ENCODE results near the gene CDH26.

DNA sequence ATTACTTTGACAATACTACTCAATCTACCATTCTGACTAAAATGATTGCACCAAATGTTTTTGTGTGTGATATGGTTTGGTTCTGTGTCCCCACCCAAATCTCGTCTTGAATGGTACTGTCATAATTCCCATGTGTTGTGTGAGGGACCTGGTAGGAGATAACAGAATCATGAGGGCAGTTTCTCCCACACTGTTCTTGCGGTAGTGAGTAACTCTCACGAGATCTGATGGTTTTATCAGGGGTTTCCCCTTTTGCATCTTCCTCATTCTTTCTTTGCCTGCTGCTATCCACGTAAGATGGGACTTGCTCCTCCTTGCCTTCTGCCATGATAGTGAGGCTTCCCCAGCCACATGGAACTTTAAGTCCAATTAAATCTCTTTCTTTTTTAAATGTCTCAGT is 45.6 kb upstream of the CDH26 start:
- TF ChIP-seq CEBPB (IDR thresholded peaks at IDR 0.05) (no peak), EP300 (IDR thresholded peaks at IDR 0.05; ENCODE audit: borderline replicate concordance) (no peak), TAF1 (IDR thresholded peaks at IDR 0.05; ENCODE audit: low read depth) (no peak), NFIC (IDR thresholded peaks at IDR 0.05) (no peak), YY1 (IDR thresholded peaks at IDR 0.05; ENCODE audit: low read depth) (no peak), CREB1 (IDR thresholded peaks at IDR 0.05; ENCODE audit: low read depth) (no peak), TCF12 (IDR thresholded peaks at IDR 0.05; ENCODE audit: low read depth) (no peak), ZBTB7A (IDR thresholded peaks at IDR 0.05; ENCODE audit: low read depth) (no peak), RAD21 (IDR thresholded peaks at IDR 0.05; ENCODE audit: low read depth) (no peak)
- TF ChIP-seq, protein P1, sequence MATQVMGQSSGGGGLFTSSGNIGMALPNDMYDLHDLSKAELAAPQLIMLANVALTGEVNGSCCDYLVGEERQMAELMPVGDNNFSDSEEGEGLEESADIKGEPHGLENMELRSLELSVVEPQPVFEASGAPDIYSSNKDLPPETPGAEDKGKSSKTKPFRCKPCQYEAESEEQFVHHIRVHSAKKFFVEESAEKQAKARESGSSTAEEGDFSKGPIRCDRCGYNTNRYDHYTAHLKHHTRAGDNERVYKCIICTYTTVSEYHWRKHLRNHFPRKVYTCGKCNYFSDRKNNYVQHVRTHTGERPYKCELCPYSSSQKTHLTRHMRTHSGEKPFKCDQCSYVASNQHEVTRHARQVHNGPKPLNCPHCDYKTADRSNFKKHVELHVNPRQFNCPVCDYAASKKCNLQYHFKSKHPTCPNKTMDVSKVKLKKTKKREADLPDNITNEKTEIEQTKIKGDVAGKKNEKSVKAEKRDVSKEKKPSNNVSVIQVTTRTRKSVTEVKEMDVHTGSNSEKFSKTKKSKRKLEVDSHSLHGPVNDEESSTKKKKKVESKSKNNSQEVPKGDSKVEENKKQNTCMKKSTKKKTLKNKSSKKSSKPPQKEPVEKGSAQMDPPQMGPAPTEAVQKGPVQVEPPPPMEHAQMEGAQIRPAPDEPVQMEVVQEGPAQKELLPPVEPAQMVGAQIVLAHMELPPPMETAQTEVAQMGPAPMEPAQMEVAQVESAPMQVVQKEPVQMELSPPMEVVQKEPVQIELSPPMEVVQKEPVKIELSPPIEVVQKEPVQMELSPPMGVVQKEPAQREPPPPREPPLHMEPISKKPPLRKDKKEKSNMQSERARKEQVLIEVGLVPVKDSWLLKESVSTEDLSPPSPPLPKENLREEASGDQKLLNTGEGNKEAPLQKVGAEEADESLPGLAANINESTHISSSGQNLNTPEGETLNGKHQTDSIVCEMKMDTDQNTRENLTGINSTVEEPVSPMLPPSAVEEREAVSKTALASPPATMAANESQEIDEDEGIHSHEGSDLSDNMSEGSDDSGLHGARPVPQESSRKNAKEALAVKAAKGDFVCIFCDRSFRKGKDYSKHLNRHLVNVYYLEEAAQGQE (IDR thresholded peaks at IDR 0.05; ENCODE audit: low read depth), result no peak
- TF ChIP-seq, protein P2, sequence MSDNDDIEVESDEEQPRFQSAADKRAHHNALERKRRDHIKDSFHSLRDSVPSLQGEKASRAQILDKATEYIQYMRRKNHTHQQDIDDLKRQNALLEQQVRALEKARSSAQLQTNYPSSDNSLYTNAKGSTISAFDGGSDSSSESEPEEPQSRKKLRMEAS (IDR thresholded peaks at IDR 0.05), result no peak
- TF ChIP-seq, protein P3, sequence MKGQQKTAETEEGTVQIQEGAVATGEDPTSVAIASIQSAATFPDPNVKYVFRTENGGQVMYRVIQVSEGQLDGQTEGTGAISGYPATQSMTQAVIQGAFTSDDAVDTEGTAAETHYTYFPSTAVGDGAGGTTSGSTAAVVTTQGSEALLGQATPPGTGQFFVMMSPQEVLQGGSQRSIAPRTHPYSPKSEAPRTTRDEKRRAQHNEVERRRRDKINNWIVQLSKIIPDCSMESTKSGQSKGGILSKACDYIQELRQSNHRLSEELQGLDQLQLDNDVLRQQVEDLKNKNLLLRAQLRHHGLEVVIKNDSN (IDR thresholded peaks at IDR 0.05), result no peak

All from Ishikawa (cell line).